Neural cell (in vitro differentiated cells): ENCODE results near the gene MYO9B.

ENCODE experiments used
- EP300 ChIP-seq: fragments of 450-650 bp; conservative IDR thresholded peaks from 2 replicates; pipeline ENCODE4 v1.6.1; 2014; ENCODE audit warnings: antibody characterized with exemption, mild to moderate bottlenecking, moderate library complexity; ENCODE audit not compliant: poor library complexity, severe bottlenecking
- EZH2 ChIP-seq: fragments of 200-600, 300-800 bp; shearing (Covaris generic), sonication (generic); IDR thresholded peaks from 2 replicates; pipeline ENCODE4 v1.6.1; 2014; ENCODE audit warnings: antibody characterized with exemption, low read length, borderline replicate concordance, mild to moderate bottlenecking; ENCODE audit not compliant: insufficient read depth, poor library complexity, severe bottlenecking
- MXI1 ChIP-seq: fragments of 450-650 bp; conservative IDR thresholded peaks from 2 replicates; pipeline ENCODE4 v1.6.1; 2014; ENCODE audit warnings: antibody characterized with exemption, mild to moderate bottlenecking; ENCODE audit not compliant: poor library complexity, severe bottlenecking
- POLR2AphosphoS5 ChIP-seq: IDR thresholded peaks from 2 replicates; pipeline ENCODE4 v1.6.1; 2012
- RAD21 ChIP-seq: fragments of 450-650 bp; conservative IDR thresholded peaks from 2 replicates; pipeline ENCODE4 v1.6.1; 2014; ENCODE audit warnings: antibody characterized with exemption, mild to moderate bottlenecking, moderate library complexity
- TF ChIP-seq, protein P1 (sequence below): fragments of 450-650 bp; IDR thresholded peaks from 2 replicates; pipeline ENCODE4 v1.5.1; 2014; ENCODE audit warnings: antibody characterized with exemption, mild to moderate bottlenecking, moderate library complexity; ENCODE audit not compliant: poor library complexity, severe bottlenecking
- TF ChIP-seq, protein P2 (sequence below): IDR thresholded peaks from 2 replicates; pipeline ENCODE4 v1.6.1; 2012; ENCODE audit warnings: borderline replicate concordance

DNA sequence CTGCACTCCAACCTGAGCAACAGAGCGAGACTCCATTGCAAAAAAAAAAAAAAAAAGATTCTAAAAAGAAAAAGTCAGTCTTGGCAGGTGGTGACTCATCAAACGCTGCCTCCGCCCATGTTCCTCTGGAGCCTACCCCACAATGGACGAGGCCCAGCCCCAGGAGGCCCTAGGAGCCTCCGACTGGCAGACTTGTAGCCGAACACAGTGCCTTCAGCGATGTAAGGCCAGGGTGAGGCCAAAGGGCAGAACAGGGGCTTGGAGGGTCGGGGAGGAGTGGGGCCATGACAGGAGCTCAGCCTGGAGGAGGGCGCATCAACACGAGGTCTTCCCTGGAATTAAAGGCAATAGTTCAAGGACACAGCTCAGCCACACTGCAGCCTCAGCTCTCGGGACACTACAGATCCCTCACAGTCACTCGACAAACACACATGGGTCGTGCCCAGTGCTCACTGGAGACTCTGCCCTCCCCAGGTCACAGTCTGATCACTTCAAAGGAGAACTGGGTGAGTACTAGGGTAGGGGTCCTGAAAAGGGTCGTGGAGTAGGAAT lies 144.7 kb downstream of the MYO9B start:
- TF ChIP-seq EP300, result no peak
- TF ChIP-seq, protein P1, sequence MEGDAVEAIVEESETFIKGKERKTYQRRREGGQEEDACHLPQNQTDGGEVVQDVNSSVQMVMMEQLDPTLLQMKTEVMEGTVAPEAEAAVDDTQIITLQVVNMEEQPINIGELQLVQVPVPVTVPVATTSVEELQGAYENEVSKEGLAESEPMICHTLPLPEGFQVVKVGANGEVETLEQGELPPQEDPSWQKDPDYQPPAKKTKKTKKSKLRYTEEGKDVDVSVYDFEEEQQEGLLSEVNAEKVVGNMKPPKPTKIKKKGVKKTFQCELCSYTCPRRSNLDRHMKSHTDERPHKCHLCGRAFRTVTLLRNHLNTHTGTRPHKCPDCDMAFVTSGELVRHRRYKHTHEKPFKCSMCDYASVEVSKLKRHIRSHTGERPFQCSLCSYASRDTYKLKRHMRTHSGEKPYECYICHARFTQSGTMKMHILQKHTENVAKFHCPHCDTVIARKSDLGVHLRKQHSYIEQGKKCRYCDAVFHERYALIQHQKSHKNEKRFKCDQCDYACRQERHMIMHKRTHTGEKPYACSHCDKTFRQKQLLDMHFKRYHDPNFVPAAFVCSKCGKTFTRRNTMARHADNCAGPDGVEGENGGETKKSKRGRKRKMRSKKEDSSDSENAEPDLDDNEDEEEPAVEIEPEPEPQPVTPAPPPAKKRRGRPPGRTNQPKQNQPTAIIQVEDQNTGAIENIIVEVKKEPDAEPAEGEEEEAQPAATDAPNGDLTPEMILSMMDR, result no peak
- TF ChIP-seq MXI1, result no peak
- TF ChIP-seq POLR2AphosphoS5, result no peak
- TF ChIP-seq RAD21, result no peak
- TF ChIP-seq EZH2, result no peak
- TF ChIP-seq, protein P2, sequence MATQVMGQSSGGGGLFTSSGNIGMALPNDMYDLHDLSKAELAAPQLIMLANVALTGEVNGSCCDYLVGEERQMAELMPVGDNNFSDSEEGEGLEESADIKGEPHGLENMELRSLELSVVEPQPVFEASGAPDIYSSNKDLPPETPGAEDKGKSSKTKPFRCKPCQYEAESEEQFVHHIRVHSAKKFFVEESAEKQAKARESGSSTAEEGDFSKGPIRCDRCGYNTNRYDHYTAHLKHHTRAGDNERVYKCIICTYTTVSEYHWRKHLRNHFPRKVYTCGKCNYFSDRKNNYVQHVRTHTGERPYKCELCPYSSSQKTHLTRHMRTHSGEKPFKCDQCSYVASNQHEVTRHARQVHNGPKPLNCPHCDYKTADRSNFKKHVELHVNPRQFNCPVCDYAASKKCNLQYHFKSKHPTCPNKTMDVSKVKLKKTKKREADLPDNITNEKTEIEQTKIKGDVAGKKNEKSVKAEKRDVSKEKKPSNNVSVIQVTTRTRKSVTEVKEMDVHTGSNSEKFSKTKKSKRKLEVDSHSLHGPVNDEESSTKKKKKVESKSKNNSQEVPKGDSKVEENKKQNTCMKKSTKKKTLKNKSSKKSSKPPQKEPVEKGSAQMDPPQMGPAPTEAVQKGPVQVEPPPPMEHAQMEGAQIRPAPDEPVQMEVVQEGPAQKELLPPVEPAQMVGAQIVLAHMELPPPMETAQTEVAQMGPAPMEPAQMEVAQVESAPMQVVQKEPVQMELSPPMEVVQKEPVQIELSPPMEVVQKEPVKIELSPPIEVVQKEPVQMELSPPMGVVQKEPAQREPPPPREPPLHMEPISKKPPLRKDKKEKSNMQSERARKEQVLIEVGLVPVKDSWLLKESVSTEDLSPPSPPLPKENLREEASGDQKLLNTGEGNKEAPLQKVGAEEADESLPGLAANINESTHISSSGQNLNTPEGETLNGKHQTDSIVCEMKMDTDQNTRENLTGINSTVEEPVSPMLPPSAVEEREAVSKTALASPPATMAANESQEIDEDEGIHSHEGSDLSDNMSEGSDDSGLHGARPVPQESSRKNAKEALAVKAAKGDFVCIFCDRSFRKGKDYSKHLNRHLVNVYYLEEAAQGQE, result no peak
